H1 (cell line): ENCODE measurements around the gene CDKN2AIP. TPM values are rescaled to one million over a fixed set of nuclear protein-coding genes. Genes with fewer than 3 reads are reported as not detected.

Source experiments
- BCL11A ChIP-seq, 2 experiments: IDR thresholded peaks; one replicate each; pipeline ENCODE4 v1.6.1; 2011; ENCODE audit warnings: low read depth in 2 of 2, low read length in 2 of 2, mild to moderate bottlenecking in 2 of 2
- CHD1 ChIP-seq: IDR thresholded peaks from 2 replicates; pipeline ENCODE4 v1.6.1; 2012; ENCODE audit warnings: low read depth, low read length, improper control_type of control experiment
- CREB1 ChIP-seq: IDR thresholded peaks from 2 replicates; pipeline ENCODE4 v1.6.1; 2012; ENCODE audit warnings: inconsistent platforms
- EGR1 ChIP-seq: IDR thresholded peaks from 2 replicates; pipeline ENCODE4 v1.6.1; 2011; ENCODE audit warnings: low read depth, low read length, borderline replicate concordance
- EP300 ChIP-seq, 2 experiments: IDR thresholded peaks; 1 replicate in 1 of 2; 2 replicates in 1 of 2; pipeline ENCODE4 v1.6.1; 2011 to 2012; ENCODE audit warnings: low read depth in 2 of 2, low read length in 2 of 2, mild to moderate bottlenecking in 2 of 2, borderline replicate concordance in 1 of 2, inconsistent platforms in 1 of 2, moderate library complexity in 1 of 2
- EZH2 ChIP-seq: fragments of 200-600 bp; sonication (generic); IDR thresholded peaks from 2 replicates; pipeline ENCODE4 v1.7.1; 2012; ENCODE audit warnings: low read depth, mild to moderate bottlenecking, moderate library complexity, low read length, inconsistent platforms; ENCODE audit not compliant: severe bottlenecking
- RBBP5 ChIP-seq: IDR thresholded peaks from 2 replicates; pipeline ENCODE4 v1.7.1; 2012; ENCODE audit warnings: low read depth, mild to moderate bottlenecking, inconsistent platforms, low read length, moderate library complexity, borderline replicate concordance
- TAF7 ChIP-seq: optimal IDR thresholded peaks from 2 replicates; pipeline ENCODE3; 2011; ENCODE audit warnings: low read depth, mild to moderate bottlenecking, inconsistent platforms, low read length, moderate library complexity, borderline replicate concordance
- polyA plus RNA-seq, 7 experiments: library from polyadenylated mRNA; depleted of rRNA in 3 of 7; stranded (reverse) in 5 of 7; unstranded in 2 of 7; fragments of >200 nt in 5 of 7; fragments of 200-250 nt in 2 of 7; gene quantifications; 1 replicate in 5 of 7; 2 replicates in 1 of 7; 4 replicates in 1 of 7; pipeline versions ENCODE4 v1.2.1 to v1.2.3, GENCODE V29; 2011 to 2013; ENCODE audit warnings: missing spikeins in 2 of 7, mixed read lengths in 2 of 7
- total RNA-seq: library from RNA; stranded (reverse); fragmentation: NEBNext Ultra II Directional; extraction: Animal tissue kit (Norgen Biotek cat#: 25700); gene quantifications from 2 replicates; pipeline ENCODE4 v1.2.1, GENCODE V29; 2021
- TF ChIP-seq, protein P1 (sequence below): fragments of 300-600 bp; sonication (generic); IDR thresholded peaks from 2 replicates; pipeline ENCODE4 v1.7.1; 2012; ENCODE audit warnings: low read length, moderate library complexity, mild to moderate bottlenecking, inconsistent platforms; ENCODE audit not compliant: insufficient replicate concordance

CDKN2AIP gene
- total and polyA plus RNA-seq, 2 of the 8 experiments (the other 6 are each of a cell fraction or from before 2014, with no cell fraction given), result 6.0 to 14.0 TPM

DNA sequence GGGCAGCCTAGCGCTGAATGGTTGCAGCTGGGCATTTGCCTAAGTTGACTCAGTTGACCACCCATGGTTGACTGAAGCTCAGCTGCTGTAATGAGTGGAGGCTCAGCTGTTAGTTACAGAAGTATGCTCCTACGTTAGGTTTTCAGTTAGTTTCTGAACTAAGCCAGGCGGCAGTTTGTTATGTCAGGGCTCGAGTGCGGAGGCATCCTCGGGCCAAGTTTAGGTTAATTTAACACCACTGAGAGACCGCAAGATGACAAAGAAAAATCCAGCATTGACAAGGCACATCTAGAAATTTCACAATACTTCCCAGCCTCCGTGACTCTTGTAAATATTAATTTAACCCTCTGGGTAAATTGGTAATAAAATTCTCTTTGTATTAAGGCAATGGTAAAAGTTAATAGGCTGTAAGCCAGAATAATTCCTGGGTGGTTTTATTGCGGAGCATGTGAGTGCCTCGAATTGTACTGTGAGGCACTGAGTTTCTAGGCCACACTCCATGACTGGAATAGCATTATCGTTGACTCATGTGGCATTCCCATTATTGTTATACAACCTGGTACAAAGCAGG is 33.1 kb upstream of the CDKN2AIP start (continued):
- TF ChIP-seq, protein P1, sequence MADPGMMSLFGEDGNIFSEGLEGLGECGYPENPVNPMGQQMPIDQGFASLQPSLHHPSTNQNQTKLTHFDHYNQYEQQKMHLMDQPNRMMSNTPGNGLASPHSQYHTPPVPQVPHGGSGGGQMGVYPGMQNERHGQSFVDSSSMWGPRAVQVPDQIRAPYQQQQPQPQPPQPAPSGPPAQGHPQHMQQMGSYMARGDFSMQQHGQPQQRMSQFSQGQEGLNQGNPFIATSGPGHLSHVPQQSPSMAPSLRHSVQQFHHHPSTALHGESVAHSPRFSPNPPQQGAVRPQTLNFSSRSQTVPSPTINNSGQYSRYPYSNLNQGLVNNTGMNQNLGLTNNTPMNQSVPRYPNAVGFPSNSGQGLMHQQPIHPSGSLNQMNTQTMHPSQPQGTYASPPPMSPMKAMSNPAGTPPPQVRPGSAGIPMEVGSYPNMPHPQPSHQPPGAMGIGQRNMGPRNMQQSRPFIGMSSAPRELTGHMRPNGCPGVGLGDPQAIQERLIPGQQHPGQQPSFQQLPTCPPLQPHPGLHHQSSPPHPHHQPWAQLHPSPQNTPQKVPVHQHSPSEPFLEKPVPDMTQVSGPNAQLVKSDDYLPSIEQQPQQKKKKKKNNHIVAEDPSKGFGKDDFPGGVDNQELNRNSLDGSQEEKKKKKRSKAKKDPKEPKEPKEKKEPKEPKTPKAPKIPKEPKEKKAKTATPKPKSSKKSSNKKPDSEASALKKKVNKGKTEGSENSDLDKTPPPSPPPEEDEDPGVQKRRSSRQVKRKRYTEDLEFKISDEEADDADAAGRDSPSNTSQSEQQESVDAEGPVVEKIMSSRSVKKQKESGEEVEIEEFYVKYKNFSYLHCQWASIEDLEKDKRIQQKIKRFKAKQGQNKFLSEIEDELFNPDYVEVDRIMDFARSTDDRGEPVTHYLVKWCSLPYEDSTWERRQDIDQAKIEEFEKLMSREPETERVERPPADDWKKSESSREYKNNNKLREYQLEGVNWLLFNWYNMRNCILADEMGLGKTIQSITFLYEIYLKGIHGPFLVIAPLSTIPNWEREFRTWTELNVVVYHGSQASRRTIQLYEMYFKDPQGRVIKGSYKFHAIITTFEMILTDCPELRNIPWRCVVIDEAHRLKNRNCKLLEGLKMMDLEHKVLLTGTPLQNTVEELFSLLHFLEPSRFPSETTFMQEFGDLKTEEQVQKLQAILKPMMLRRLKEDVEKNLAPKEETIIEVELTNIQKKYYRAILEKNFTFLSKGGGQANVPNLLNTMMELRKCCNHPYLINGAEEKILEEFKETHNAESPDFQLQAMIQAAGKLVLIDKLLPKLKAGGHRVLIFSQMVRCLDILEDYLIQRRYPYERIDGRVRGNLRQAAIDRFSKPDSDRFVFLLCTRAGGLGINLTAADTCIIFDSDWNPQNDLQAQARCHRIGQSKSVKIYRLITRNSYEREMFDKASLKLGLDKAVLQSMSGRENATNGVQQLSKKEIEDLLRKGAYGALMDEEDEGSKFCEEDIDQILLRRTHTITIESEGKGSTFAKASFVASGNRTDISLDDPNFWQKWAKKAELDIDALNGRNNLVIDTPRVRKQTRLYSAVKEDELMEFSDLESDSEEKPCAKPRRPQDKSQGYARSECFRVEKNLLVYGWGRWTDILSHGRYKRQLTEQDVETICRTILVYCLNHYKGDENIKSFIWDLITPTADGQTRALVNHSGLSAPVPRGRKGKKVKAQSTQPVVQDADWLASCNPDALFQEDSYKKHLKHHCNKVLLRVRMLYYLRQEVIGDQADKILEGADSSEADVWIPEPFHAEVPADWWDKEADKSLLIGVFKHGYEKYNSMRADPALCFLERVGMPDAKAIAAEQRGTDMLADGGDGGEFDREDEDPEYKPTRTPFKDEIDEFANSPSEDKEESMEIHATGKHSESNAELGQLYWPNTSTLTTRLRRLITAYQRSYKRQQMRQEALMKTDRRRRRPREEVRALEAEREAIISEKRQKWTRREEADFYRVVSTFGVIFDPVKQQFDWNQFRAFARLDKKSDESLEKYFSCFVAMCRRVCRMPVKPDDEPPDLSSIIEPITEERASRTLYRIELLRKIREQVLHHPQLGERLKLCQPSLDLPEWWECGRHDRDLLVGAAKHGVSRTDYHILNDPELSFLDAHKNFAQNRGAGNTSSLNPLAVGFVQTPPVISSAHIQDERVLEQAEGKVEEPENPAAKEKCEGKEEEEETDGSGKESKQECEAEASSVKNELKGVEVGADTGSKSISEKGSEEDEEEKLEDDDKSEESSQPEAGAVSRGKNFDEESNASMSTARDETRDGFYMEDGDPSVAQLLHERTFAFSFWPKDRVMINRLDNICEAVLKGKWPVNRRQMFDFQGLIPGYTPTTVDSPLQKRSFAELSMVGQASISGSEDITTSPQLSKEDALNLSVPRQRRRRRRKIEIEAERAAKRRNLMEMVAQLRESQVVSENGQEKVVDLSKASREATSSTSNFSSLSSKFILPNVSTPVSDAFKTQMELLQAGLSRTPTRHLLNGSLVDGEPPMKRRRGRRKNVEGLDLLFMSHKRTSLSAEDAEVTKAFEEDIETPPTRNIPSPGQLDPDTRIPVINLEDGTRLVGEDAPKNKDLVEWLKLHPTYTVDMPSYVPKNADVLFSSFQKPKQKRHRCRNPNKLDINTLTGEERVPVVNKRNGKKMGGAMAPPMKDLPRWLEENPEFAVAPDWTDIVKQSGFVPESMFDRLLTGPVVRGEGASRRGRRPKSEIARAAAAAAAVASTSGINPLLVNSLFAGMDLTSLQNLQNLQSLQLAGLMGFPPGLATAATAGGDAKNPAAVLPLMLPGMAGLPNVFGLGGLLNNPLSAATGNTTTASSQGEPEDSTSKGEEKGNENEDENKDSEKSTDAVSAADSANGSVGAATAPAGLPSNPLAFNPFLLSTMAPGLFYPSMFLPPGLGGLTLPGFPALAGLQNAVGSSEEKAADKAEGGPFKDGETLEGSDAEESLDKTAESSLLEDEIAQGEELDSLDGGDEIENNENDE, result no peak
- no peak for TF ChIP-seq CREB1
- no peak for TF ChIP-seq EZH2
- TF ChIP-seq EP300 (IDR thresholded peaks at IDR 0.05; ENCODE audit: borderline replicate concordance in 1 of 2, low read depth in 2 of 2, low read length in 2 of 2), result no peak
- no peak for TF ChIP-seq RBBP5
- no peak for TF ChIP-seq EGR1
- no peak for TF ChIP-seq TAF7
- TF ChIP-seq CHD1, result no peak
- TF ChIP-seq BCL11A (IDR thresholded peaks at IDR 0.05; ENCODE audit: low read depth in 2 of 2, low read length in 2 of 2), result no peak
